Neural progenitor cell (in vitro differentiated cells): ENCODE data around the gene SLC43A3.

ENCODE experiments used
- EZH2 ChIP-seq: fragments of 200-600 bp; sonication (generic); IDR thresholded peaks from 2 replicates; pipeline ENCODE4 v1.6.1; 2017; ENCODE audit warnings: antibody characterized with exemption, mild to moderate bottlenecking, moderate library complexity
- TF ChIP-seq, protein P1 (sequence below): fragments of 200-600 bp; sonication (generic); IDR thresholded peaks from 2 replicates; pipeline ENCODE4 v1.5.1; 2017; ENCODE audit warnings: antibody characterized with exemption, mild to moderate bottlenecking

DNA sequence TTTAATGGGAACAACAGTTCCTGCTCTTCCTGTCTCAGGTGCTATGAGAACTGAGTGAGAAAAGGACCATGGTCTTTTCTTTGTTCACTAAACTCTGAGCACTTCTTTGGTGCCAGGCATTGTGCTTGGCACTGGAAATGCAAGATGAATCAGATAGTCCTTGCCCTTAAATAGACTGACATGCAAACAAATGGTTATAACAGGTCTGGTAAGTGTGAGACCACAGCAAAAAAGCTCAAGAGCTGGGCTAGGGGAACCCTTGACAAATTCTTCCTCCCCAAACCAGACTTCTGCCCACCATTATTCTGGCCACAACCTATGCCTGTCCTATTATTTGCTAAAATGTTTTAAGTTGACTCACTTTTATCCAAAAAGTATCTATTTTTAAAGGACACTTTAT, 5.1 kb downstream of the SLC43A3 start:
- TF ChIP-seq, protein P1, sequence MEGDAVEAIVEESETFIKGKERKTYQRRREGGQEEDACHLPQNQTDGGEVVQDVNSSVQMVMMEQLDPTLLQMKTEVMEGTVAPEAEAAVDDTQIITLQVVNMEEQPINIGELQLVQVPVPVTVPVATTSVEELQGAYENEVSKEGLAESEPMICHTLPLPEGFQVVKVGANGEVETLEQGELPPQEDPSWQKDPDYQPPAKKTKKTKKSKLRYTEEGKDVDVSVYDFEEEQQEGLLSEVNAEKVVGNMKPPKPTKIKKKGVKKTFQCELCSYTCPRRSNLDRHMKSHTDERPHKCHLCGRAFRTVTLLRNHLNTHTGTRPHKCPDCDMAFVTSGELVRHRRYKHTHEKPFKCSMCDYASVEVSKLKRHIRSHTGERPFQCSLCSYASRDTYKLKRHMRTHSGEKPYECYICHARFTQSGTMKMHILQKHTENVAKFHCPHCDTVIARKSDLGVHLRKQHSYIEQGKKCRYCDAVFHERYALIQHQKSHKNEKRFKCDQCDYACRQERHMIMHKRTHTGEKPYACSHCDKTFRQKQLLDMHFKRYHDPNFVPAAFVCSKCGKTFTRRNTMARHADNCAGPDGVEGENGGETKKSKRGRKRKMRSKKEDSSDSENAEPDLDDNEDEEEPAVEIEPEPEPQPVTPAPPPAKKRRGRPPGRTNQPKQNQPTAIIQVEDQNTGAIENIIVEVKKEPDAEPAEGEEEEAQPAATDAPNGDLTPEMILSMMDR = no peak
- no peak for TF ChIP-seq EZH2
